ENCODE measurements around the gene DNAAF1. TPM values are rescaled to one million over a fixed set of nuclear protein-coding genes. Genes with fewer than 3 reads are reported as not detected.

Gene DNAAF1
- total and polyA plus RNA-seq, 2 experiments from 2014 or later = 0.42 TPM

DNA sequence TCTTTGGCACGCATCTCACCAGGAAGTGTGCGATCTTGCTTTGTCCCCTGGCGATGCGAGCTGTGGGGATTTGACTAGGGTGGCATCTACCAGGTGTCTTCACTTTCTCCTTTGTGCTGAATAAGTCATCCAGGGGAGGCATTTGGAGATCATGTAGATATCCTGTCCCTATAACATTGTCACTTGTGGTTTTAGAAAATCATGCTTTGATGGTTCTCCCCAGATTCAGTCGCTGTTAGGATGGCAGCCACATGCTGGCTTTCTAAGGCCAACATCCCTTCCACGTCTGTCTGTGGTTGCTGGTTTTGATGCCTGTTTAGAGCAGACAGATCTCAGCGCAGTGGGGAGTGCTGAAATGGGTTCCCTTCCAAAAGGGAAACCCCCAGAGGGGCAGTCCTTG, 48.4 kb downstream of the DNAAF1 start (continued):
- TF ChIP-seq, protein P1, sequence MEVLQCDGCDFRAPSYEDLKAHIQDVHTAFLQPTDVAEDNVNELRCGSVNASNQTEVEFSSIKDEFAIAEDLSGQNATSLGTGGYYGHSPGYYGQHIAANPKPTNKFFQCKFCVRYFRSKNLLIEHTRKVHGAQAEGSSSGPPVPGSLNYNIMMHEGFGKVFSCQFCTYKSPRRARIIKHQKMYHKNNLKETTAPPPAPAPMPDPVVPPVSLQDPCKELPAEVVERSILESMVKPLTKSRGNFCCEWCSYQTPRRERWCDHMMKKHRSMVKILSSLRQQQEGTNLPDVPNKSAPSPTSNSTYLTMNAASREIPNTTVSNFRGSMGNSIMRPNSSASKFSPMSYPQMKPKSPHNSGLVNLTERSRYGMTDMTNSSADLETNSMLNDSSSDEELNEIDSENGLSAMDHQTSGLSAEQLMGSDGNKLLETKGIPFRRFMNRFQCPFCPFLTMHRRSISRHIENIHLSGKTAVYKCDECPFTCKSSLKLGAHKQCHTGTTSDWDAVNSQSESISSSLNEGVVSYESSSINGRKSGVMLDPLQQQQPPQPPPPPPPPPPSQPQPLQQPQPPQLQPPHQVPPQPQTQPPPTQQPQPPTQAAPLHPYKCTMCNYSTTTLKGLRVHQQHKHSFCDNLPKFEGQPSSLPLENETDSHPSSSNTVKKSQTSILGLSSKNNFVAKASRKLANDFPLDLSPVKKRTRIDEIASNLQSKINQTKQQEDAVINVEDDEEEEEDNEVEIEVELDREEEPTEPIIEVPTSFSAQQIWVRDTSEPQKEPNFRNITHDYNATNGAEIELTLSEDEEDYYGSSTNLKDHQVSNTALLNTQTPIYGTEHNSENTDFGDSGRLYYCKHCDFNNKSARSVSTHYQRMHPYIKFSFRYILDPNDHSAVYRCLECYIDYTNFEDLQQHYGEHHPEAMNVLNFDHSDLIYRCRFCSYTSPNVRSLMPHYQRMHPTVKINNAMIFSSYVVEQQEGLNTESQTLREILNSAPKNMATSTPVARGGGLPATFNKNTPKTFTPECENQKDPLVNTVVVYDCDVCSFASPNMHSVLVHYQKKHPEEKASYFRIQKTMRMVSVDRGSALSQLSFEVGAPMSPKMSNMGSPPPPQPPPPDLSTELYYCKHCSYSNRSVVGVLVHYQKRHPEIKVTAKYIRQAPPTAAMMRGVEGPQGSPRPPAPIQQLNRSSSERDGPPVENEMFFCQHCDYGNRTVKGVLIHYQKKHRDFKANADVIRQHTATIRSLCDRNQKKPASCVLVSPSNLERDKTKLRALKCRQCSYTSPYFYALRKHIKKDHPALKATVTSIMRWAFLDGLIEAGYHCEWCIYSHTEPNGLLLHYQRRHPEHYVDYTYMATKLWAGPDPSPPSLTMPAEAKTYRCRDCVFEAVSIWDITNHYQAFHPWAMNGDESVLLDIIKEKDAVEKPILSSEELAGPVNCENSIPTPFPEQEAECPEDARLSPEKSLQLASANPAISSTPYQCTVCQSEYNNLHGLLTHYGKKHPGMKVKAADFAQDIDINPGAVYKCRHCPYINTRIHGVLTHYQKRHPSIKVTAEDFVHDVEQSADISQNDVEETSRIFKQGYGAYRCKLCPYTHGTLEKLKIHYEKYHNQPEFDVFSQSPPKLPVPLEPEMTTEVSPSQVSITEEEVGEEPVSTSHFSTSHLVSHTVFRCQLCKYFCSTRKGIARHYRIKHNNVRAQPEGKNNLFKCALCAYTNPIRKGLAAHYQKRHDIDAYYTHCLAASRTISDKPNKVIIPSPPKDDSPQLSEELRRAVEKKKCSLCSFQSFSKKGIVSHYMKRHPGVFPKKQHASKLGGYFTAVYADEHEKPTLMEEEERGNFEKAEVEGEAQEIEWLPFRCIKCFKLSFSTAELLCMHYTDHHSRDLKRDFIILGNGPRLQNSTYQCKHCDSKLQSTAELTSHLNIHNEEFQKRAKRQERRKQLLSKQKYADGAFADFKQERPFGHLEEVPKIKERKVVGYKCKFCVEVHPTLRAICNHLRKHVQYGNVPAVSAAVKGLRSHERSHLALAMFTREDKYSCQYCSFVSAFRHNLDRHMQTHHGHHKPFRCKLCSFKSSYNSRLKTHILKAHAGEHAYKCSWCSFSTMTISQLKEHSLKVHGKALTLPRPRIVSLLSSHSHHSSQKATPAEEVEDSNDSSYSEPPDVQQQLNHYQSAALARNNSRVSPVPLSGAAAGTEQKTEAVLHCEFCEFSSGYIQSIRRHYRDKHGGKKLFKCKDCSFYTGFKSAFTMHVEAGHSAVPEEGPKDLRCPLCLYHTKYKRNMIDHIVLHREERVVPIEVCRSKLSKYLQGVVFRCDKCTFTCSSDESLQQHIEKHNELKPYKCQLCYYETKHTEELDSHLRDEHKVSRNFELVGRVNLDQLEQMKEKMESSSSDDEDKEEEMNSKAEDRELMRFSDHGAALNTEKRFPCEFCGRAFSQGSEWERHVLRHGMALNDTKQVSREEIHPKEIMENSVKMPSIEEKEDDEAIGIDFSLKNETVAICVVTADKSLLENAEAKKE (CRISPR knock-in tag; IDR thresholded peaks at IDR 0.05) = no peak
- TF ChIP-seq EZH2 (IDR thresholded peaks at IDR 0.05; ENCODE audit: low read depth, unreplicated experiment) (no peak), CREB1 (CRISPR knock-in tag; IDR thresholded peaks at IDR 0.05; ENCODE audit: low read depth) (no peak), JUNB (IDR thresholded peaks at IDR 0.05; ENCODE audit: unreplicated experiment) (no peak)

DNA sequence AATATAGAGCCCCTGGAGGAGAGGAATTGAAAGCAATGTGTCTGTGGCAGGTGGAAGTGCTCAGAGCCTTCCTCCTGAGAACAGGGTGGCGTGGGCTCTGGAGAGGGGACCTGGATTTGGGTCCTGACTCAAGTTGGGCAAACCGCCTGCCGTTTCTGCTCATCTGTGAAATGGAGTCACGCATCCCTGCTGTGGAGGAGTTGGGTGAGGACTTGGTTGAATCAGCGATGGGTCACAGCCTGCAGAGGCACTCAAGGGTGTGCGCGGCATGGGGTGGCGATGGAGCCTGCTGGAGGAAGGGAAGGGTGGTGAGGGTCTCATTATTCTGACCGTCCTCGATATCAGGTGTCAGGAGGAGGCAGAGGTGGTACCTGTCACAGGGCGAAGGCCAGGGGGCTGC, 48.9 kb downstream of the DNAAF1 start:
- peaks cover 13% of the 10 kb centered on the region for H3K4me1 Mint-ChIP-seq
- no peaks in the 10 kb centered on the region for H3K9me3 Mint-ChIP-seq
- H3K4me1 ChIP-seq (ENCODE audit: insufficient read depth) = no peaks in the 10 kb centered on the region
- H3K9me2 ChIP-seq (ENCODE audit: insufficient read depth) = no peaks in the 10 kb centered on the region
- H3K79me2 ChIP-seq (replicated peaks; ENCODE audit: insufficient read depth) = no peaks in the 10 kb centered on the region
- no peak overlapping the region for H3K4me3 ChIP-seq
- ATAC-seq = no peak
- H3K27ac Mint-ChIP-seq = no peak overlapping the region
- no peak overlapping the region for H3K4me2 ChIP-seq
- no peaks in the 10 kb centered on the region for H3K36me3 ChIP-seq (ENCODE audit: insufficient read depth)
- H3F3A ChIP-seq (replicated peaks; ENCODE audit: low read depth) = no peaks in the 10 kb centered on the region
- peaks cover 9% of the 10 kb centered on the region for H3K27me3 Mint-ChIP-seq (ENCODE audit: insufficient read depth, low read depth, poor library complexity)
- no peak overlapping the region for H3K4me3 Mint-ChIP-seq
- H3K36me3 Mint-ChIP-seq (ENCODE audit: low read depth) = no peaks in the 10 kb centered on the region
- H3K27me3 ChIP-seq (ENCODE audit: insufficient read depth) = no peaks in the 10 kb centered on the region
- TF ChIP-seq, protein P1 (CRISPR knock-in tag; IDR thresholded peaks at IDR 0.05) = no peak
- TF ChIP-seq CREB1 (CRISPR knock-in tag; IDR thresholded peaks at IDR 0.05; ENCODE audit: low read depth) = no peak
- no peak overlapping the region for H3K27ac ChIP-seq (ENCODE audit: low read depth)
- H2AFZ ChIP-seq = no peak overlapping the region
- no peaks in the 10 kb centered on the region for H4K20me1 ChIP-seq (replicated peaks; ENCODE audit: insufficient read depth)
- no peak for DNase-seq (ENCODE audit: low spot score)
